UCSD-AML1 (cell line): ENCODE measurements around the gene CCDC91.
"Not testable (repeated sequence)": the region's sequence is repeated elsewhere in the genome, so short reads cannot be mapped to it uniquely, and the experiment has no call there.

Source experiments
- DNase-seq: peaks from one replicate; lab custom pipeline; 2025; ENCODE audit not compliant: unreplicated experiment; lab: John Stamatoyannopoulos, UW

The CCDC91 gene

DNA sequence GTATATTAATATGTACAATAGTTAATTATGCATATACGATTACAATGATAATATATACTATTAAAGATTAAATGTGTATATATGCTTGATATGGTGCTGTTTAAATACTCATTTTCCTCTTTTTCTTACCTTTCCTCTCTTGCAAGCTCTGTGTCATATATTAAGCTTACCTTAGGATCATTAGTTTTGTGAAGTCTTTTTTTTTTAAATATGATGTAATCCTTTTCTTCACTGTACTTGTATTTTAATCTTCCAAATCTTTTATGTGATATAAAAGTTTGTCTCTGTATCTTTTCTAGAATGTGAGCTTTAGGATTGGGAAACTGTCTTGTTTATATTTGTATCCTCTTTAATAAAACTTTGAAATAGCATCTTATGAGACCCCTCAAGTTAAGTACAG is 88.7 kb downstream of the CCDC91 start:
- DNase-seq = no peak

DNA sequence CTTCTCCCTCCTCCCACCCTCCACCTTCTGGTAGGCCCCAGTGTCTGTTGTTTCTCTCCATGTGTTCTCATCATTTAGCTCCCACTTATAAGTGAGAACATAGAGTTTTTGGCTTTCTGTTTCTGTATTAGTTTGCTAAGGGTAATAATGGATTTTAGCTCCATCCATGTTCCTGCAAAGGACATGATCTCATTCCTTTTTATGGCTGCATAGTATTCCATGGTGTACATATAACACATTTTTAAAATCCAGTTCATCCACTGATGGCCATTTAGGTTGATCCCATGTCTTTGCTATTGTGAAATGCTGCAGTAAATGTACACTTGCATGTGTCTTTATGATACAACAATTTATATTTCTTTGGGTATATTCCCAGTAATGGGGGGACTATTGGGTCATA is 96.1 kb downstream of the CCDC91 start:
- DNase-seq = no peak

DNA sequence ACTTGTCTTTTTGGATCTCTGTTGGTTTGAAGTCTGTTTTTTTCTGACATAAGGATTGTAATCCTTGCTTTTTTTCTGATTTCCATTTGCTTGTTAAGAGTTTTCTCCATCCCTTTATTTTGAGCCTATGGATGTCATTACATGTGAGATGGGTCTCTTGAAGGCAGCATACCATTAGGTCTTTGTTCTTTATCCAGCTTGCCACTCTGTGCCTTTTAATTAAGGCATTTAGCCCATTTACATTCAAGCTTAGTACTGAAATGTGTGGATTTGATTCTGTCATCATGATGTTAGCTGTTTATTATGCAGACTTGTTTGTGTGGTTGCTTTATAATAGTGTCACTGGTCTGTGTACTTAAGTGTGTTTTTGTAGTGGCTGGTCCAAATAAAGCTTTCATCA is 100.0 kb downstream of the CCDC91 start:
- DNase-seq = no peak

DNA sequence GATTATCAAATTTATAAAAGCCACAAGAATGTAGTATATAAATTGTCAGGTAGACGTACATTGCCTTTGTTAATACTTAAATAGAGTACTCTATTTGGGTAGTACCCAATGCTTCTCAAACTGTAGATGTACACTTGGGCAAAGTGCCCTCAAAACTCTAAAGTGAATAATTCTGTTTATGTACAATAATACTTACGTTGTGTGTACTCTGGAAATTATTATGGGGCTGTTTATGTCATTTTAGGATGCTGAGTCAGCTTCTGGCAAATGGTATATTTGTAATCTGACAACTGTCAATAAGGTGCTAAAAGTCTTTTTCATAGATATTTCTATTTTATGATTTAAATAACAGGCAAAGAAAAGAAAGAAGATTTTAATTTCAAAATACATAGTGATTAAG is 102.4 kb downstream of the CCDC91 start:
- DNase-seq = no peak

DNA sequence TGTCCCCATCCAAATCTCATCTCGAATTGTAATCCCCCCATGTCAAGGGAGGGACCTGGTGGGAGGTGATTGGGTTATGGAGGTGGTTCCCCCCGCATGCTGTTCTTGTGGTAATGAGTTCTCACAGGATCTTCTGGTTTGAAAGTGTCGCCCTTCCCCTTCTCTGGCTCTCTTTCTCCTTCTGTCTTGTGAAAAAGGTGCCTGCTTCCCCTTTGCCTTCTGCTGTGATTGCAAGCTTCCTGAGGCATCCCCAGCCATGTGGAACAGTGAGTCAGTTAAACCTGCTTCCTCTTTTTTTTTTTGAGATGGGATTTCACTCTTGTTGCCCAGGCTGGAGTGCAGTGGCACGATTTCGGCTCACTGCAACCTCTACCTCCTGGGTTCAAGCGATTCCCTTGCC is 104.0 kb downstream of the CCDC91 start:
- peak; percentile 8 for DNase-seq

DNA sequence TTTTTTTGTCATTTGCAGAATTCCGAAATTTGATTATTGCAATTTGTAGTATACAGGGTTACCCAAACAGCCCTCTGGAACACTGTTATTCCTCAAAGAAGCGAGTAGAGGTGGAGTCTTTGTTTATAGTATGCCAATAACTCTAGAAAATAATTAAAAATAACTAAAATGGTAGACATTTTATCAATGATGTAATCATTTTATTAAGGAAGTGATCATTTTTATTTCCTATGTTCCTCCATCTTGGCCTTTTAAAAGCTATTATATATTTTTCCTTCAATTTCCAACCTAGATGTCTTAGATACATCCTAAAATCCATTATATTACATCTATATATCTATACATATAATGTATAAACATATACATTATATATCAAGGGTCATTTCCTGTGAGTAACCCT is 106.0 kb downstream of the CCDC91 start:
- DNase-seq = no peak

DNA sequence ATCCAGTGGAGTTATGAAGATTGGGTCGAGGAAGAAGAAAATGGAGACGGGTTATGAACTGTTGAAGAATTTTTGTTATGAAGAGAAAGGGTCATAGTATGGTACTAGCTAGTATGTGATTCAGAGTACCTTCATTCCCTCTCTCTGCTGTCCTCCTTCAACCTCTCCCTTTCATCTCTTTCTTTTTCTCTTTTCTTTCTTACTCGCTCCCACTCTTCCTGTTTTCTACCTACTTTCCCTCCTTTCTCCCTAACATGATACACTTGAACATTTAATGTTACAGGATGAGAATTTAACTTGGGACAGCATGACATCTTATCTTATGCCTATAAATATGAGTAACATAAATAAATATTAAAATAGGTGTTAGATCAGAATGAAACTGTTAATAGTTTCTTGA is 112.9 kb downstream of the CCDC91 start:
- DNase-seq = no peak

DNA sequence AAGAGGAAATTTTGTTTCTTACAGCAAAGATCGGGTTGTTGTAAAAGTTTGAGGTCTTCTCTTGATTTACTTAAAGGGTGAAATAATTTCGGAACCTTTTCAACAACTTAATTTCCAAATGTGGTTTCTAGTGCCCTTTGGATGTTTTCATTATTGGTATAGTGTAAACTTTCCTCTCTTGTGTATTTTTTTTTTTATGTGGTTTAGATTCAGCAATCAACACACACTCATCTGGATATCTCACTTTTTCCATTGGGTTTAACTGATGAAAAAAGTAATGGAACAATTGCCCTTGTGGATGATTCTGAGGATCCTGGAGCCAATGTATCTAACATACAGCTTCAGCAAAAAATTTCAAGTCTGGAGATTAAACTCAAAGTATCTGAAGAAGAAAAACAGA is 116.3 kb downstream of the CCDC91 start:
- no peak for DNase-seq

DNA sequence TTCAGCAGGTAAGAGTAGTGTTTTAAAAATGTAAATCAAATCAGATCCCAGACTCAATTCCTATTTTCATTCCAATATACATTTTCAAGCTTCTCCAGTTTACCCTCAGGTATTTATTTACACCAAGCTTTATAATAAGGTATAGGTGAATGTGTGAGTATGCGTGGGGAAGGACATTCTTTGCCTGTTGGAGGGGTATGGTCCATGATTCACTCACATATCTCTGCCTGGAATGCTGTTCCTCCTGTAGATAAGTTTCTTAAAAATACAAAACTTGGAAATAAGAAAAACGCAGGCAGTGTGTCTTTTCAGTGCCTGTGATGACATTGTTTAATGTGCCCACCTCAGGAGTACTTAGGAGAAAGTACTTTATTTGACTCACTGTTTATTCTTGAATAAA is 118.6 kb downstream of the CCDC91 start:
- no peak for DNase-seq

DNA sequence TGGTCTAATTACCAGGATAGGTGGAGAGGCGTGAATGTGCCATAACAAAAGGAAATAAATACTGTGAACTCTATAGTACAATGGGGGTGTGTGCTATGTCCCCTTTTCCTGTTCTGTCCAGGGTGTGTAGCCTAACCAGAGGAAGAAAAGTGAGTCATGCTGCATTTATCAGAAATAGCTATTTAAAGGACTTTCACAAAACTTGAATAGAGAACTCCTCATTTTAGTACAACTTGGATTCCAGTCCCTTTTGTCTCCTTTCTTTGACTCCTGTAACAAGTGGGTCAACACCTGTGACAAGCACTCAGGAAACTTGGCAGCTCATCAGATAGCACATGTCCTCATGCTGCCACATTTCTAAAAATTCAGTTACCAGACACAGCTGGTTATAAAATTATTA is 123.4 kb downstream of the CCDC91 start:
- DNase-seq = no peak

DNA sequence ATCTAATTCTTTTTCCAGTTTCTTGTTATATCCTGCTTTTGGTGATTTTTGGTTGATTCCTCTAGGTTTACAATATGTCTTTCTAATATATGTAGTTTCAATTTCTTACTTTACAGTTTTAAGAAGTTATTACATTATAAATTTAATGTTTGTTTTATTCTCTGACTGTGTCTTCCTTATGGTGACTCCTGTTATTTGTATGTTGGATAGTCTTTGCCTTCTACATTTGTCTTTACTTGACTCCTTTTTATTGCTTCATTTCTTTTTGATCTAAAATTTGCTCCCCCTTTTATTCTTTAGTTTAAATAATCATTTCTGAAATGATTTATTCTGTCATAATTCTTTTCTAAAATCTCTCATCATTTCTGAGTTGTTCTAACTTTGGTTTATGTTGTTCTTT is 125.8 kb downstream of the CCDC91 start:
- DNase-seq = no peak

DNA sequence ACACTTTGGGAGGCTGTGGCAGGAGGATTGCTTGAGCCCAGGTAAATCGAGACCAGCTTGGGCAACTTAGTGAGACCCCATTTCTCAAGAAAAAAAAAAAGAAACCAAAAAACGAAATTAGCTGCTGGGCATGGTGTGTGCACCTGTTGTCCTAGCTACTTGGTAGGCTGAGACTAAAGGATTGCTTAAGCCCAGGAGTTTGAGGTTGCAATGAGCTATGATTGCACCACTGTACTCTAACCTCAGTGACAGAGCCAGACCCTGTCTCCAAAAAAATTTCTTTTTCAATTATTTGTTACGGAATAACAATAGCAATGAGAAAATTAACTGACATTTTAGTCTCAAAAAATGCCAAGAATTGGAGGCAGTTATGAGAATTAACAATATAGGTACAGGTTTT is 128.0 kb downstream of the CCDC91 start:
- no peak for DNase-seq

DNA sequence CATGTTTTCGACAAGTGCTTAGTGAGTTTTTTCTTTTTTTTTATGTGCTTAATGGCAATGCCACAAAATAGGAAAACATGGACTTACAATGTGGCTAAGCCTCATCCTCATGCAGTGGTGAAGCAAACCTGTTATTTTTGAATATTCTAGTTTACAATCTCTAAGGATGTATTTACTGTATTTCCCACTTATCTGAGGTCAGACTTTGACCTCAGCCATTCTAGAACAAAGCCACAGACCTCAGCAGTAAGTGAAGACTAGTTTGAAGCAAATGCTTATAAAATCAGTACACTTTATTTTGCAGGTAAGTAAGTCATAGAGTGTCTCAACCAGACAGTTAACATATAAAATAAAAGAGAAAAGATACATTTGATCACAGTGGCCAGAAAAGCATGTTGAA is 130.1 kb downstream of the CCDC91 start:
- DNase-seq = no peak

DNA sequence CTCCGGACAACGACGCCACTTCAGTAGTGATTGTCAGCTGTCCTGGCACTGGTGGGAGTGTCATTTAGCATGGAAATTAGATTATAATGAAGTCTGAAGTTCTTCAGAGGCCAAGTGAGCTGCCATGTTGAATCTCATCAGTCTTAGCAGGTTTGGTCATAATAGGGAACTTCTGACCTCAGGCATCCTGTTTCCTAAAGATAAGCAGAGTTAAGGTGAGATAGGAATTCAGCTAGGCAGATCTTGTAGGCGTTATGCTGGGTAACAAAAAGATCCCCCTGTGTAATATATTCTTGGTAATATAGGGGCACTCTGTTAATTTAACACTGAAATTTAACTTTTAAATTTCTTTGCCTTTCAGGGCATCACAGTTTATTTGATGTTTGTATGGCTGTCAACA is 137.5 kb downstream of the CCDC91 start:
- DNase-seq = no peak

DNA sequence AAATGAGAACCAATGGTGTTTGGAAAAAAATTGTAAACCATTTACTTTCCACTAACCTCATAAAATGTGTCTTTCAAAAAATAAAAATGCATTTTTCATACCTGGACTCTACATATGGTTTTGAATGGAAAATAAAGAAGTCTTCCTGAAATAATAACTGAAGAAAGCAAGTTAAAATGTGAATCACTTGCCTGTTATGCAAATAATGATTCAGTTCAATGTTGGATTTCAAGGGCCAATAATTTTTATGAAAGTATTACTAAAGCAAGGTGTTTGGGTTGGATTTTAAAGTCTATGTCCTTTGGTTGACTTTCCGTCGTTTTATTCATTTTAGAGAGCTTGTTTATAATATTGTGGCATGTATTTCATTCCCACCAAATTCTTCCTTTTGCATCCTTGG is 138.7 kb downstream of the CCDC91 start:
- no peak for DNase-seq

DNA sequence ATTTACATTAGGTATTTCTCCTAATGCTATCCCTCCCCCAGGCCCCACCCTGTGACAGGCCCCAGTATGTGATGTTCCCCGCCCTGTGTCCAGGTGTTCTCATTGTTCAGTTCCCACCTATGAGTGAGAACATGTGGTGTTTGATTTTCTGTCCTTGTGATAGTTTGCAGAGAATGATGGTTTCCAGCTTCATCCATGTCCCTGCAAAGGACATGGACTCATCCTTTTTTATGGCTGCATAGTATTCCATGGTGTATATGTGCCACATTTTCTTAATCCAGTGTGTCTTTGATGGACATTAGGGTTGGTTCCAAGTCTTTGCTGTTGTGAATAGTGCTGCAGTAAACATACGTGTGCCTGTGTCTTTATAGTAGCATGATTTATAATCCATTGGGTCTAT is 139.5 kb downstream of the CCDC91 start:
- not testable (repeated sequence) for DNase-seq

DNA sequence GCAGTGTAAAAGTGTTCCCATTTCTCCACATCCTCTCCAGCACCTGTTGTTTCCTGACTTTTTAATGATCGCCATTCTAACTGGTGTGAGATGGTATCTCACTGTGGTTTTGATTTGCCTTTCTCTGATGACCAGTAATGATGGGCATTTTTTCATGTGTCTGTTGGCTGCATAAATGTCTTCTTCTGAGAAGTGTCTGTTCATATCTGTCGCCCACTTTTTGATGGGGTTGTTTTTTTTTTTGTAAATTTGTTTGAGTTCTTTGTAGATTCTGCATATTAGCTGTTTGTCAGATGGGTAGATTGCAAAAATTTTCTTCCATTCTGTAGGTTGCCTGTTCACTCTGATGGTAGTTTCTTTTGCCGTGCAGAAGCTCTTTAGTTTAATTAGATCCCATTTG is 140.0 kb downstream of the CCDC91 start:
- not testable (repeated sequence) for DNase-seq

DNA sequence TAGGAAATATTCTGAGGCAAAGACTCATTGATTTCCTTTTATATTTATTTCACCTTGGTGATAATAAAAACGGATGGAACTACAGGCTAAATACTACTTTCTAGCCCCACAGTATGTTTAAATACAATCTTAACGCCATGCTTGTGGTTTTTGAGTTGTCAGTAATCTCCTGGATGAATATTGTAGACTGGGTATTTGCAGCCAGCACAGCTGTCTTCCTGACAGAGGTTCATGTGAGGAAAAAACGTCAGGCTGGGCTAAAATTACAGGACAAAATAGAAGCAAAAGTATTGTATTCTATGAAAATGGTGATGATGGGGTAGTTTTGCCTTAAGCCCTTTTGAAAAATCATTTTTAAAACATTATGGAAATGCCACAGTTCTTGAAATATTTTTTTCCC is 140.9 kb downstream of the CCDC91 start:
- DNase-seq = no peak

DNA sequence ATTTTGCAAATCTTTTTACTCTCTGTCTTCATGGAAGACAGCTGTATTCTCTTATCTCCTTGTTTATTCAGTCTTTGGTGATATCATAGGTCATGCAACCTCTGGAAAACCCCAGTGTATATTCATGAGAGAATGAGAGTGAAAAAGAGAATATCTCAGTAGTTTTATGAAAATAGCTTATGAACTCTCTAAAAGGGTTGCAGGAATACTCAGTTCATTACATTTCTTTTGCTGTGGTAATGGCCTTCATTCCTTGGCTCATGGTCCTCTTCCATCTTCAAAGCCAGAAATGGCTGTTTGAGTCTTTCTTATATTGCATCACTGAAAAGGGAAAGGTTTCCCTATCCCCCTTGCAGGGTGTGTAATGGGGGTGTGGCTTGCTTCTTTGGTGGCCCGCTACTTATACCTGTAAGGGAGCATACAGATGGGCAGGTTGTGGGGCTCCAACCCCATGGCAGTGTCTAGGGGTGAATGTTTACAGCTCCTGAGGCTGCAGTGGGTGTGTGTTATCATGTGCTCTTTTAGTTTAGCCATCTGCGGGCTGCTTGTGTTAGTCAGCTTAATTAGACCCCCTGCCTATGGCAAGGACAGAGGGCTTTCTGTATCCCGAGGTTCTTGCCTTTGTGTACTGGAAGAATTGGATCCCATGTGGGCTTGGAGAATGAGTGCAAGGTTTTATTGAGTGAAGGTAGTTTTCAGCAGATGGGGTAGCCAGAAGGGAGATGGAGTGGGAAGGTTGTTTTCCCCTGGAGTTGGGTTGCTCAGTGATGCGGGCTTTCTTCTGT is 150.2 kb downstream of the CCDC91 start:
- DNase-seq = no peak

DNA sequence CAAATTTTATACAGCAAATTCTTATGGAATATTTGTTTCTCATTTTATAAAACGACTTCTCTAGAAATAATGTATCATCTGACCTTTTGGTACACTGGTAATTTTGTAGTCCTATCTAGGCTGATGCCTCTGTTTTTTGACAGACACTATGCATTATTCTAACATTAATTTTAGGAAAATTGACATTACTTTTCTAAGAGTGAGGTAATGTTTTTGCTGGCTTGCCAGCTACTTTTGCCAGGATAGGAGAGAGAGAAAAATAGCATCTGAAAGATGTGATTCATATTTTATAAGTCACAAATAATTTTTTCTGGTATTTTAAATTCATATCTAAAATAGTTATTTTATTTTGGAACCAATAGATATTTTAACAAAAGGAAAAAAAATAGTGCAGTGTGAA is 153.5 kb downstream of the CCDC91 start:
- DNase-seq = no peak

DNA sequence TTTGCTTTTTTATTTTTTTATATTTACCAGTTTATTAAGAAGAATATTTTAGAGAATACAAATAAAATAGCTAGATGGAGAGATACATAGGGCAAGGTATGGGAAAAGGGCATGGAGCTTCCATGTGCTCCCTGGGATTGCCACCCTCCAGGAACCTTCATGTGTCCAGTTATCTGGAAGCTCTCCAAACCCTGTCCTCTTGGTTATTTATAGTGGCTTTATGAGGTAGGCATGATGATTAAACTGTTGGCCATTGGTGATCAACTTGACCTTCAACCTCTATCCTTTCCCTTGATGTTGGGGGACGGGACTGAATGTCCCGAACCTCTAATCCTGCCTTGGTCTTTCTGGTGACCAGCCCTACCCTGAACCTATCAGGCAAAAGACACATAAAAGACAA is 156.3 kb downstream of the CCDC91 start:
- no peak for DNase-seq

DNA sequence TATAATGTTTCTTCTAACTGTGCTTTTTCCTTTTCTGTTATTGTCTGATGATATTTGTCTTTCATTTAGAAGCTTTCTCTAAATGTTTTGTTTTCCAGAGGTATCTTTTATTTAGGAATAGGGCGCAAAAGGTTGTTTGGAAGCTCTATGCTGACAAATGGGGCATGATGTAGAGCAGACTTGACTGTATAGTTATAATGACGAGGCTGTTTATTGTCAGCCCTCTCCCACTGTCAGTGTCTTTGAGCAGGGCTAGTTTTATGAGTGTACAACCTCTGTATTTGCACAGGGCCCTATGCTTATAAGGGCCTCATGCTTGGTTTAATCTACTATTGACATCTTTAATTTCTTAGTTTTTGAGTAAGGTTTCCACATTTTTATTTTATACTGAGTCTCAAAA is 158.9 kb downstream of the CCDC91 start:
- no peak for DNase-seq

DNA sequence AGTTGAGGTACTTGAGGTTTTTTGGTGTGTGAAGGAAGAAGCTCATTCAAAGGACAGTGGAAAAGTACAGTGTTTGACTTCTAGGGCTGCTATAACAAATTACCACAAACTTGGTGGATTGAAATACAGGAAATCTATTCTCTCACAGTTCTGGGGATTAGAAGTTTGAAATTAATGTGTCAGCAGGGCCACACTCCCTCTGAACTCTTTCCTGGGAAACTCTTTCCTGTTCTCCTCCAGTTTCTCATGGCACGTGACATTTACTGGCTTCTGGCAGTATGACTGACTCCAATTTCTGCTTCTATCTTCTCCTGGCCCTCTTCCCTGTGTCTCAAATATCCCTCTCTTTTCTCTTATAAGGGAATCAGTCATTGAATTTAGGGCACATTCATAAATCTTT is 160.2 kb downstream of the CCDC91 start:
- DNase-seq = no peak
